Gastrocnemius medialis (tissue), 4 donors: Measurements from ENCODE around the gene DCHS1.

Source experiments
- CTCF ChIP-seq, 5 experiments: fragments of 450-650 bp in 3 of 5; fragments of 200-600 bp in 2 of 5; sonication (generic) in 2 of 5; IDR thresholded peaks in 4 of 5; conservative IDR thresholded peaks in 1 of 5; 1 replicate in 4 of 5; 2 replicates in 1 of 5; pipeline ENCODE4 v1.5.1; 2016 to 2019; ENCODE audit warnings: antibody characterized with exemption in 5 of 5, mild to moderate bottlenecking in 3 of 5, moderate library complexity in 3 of 5
- POLR2A ChIP-seq, 2 donors: fragments of 450-650 bp; IDR thresholded peaks; one replicate each; pipeline ENCODE4 v1.6.1; 2017; ENCODE audit warnings: antibody characterized with exemption in 2 of 2, mild to moderate bottlenecking in 2 of 2, moderate library complexity in 2 of 2

- TF ChIP-seq POLR2A (IDR thresholded peaks at IDR 0.05) (no peak), CTCF (IDR thresholded peaks at IDR 0.05 in 4 of 5, conservative IDR thresholded peaks at IDR 0.05 in 1 of 5) (no peak)
These were observed 19.1 kb downstream of the DCHS1 start for GRCh38 chr11:6636480-6636879.
